K562 (cell line): ENCODE measurements around the gene DRC3.

Source experiments
- JUN ChIP-seq, 2 experiments: sonication (generic) in 1 of 2; formaldehyde crosslinking in 1 of 2; IDR thresholded peaks; 2 replicates each; pipeline versions ENCODE4 v1.6.1 to v1.8.0; 2012 to 2022; ENCODE audit warnings: borderline replicate concordance in 2 of 2, mild to moderate bottlenecking in 2 of 2, improper control_type of control experiment in 1 of 2, low read depth in 1 of 2, low read length in 1 of 2, missing genetic modification reagents in 1 of 2
- NFXL1 ChIP-seq: fragments of 450-650 bp; formaldehyde crosslinking; IDR thresholded peaks from 2 replicates; pipeline ENCODE4 v1.4.0; 2021; ENCODE audit warnings: mild to moderate bottlenecking
- TF ChIP-seq, protein P1 (sequence below), 2 experiments: fragments of 250-450 bp in 1 of 2; fragments of 450-650 bp in 1 of 2; sonication (Bioruptor Pico) in 1 of 2; IDR thresholded peaks; 2 replicates each; pipeline versions ENCODE4 v1.6.1 to v1.8.0; 2016 to 2021; ENCODE audit warnings: mild to moderate bottlenecking in 2 of 2, moderate library complexity in 2 of 2, missing compliant biosample characterization in 1 of 2, missing genetic modification characterization in 1 of 2

GRCh38 chr17:17983776-17984175 lies 11.1 kb downstream of the DRC3 start:
- TF ChIP-seq NFXL1 (CRISPR knock-in tag), result no peak
- TF ChIP-seq JUN (IDR thresholded peaks at IDR 0.05; ENCODE audit: borderline replicate concordance, low read depth, low read length), result no peak
- TF ChIP-seq JUN (CRISPR knock-in tag; IDR thresholded peaks at IDR 0.05; ENCODE audit: borderline replicate concordance), result no peak
- TF ChIP-seq, protein P1, sequence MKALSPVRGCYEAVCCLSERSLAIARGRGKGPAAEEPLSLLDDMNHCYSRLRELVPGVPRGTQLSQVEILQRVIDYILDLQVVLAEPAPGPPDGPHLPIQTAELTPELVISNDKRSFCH (CRISPR knock-in tag; IDR thresholded peaks at IDR 0.05), result no peak
- TF ChIP-seq, protein P1 (tag; IDR thresholded peaks at IDR 0.05), result no peak
